HG03558 (cell line): ENCODE data around the gene TSHZ1.
"Not testable (repeated sequence)": the region's sequence is repeated elsewhere in the genome, so short reads cannot be mapped to it uniquely, and the experiment has no call there.

Experiments used
- ATAC-seq: cut with Tn5 transposase; IDR thresholded peaks from one replicate; pipeline ENCODE4 v1.9.1; 2021; ENCODE audit warnings: moderate number of reproducible peaks; ENCODE audit not compliant: unreplicated experiment; ENCODE audit errors: extremely low read depth

TSHZ1 gene

GRCh38 chr18:75290737-75291358, 80.3 kb downstream of the TSHZ1 start:
- ATAC-seq = no peak

- ATAC-seq = no peak
These were observed 80.9 kb downstream of the TSHZ1 start for GRCh38 chr18:75291460-75291859.

GRCh38 chr18:75293591-75293990, 83.0 kb downstream of the TSHZ1 start:
- ATAC-seq = no peak

GRCh38 chr18:75297731-75298130, 87.1 kb downstream of the TSHZ1 start:
- no peak for ATAC-seq

GRCh38 chr18:75304678-75305557, 94.3 kb downstream of the TSHZ1 start:
- ATAC-seq = no peak

- no peak for ATAC-seq
These were observed 95.4 kb downstream of the TSHZ1 start for GRCh38 chr18:75305984-75306383.

GRCh38 chr18:75307530-75307929, 96.9 kb downstream of the TSHZ1 start:
- ATAC-seq = no peak

GRCh38 chr18:75309564-75309963, 99.0 kb downstream of the TSHZ1 start:
- ATAC-seq = no peak

GRCh38 chr18:75314117-75314516, 103.5 kb downstream of the TSHZ1 start:
- no peak for ATAC-seq

- no peak for ATAC-seq
These were observed 104.0 kb downstream of the TSHZ1 start for GRCh38 chr18:75314606-75315005.

GRCh38 chr18:75316223-75316622, 105.6 kb downstream of the TSHZ1 start:
- ATAC-seq = no peak

- no peak for ATAC-seq
These were observed 106.2 kb downstream of the TSHZ1 start for GRCh38 chr18:75316826-75317225.

- no peak for ATAC-seq
These were observed 106.7 kb downstream of the TSHZ1 start for GRCh38 chr18:75317300-75317699.

- no peak for ATAC-seq
These were observed 107.1 kb downstream of the TSHZ1 start for GRCh38 chr18:75317703-75318102.

- no peak for ATAC-seq
These were observed 109.3 kb downstream of the TSHZ1 start for GRCh38 chr18:75319905-75320304.

GRCh38 chr18:75320506-75320905, 109.9 kb downstream of the TSHZ1 start:
- ATAC-seq = no peak

- ATAC-seq = no peak
These were observed 110.8 kb downstream of the TSHZ1 start for GRCh38 chr18:75321431-75321830.

GRCh38 chr18:75322206-75322605, 111.6 kb downstream of the TSHZ1 start:
- no peak for ATAC-seq

GRCh38 chr18:75323821-75324585, 113.4 kb downstream of the TSHZ1 start:
- no peak for ATAC-seq

- ATAC-seq = no peak
These were observed 114.2 kb downstream of the TSHZ1 start for GRCh38 chr18:75324686-75325257.

- not testable (repeated sequence) for ATAC-seq
These were observed 119.2 kb downstream of the TSHZ1 start for GRCh38 chr18:75329753-75330152.
